Stomach (tissue), 4 donors: ENCODE measurements around the gene CD80.

Experiments used
- CTCF ChIP-seq, 7 experiments: fragments of 450-650 bp in 4 of 7; fragments of 200-600 bp in 3 of 7; sonication (generic) in 3 of 7; IDR thresholded peaks; one replicate each; pipeline ENCODE4 v1.5.1; 2016 to 2019; ENCODE audit warnings: antibody characterized with exemption in 7 of 7, control low read depth in 2 of 7, mild to moderate bottlenecking in 1 of 7
- POLR2AphosphoS5 ChIP-seq, 3 donors: sonication (generic); formaldehyde crosslinking; IDR thresholded peaks; one replicate each; pipeline ENCODE4 v1.6.1; 2016; ENCODE audit warnings: antibody characterized with exemption in 3 of 3

- TF ChIP-seq CTCF (IDR thresholded peaks at IDR 0.05) (no peak), POLR2AphosphoS5 (IDR thresholded peaks at IDR 0.05) (no peak)
These were observed 64.8 kb downstream of the CD80 start for GRCh38 chr3:119494597-119494996.
